Pancreas (tissue), 10 donors: ENCODE results near the gene PPP2R5E. TPM values are rescaled to one million over a fixed set of nuclear protein-coding genes. Genes with fewer than 3 reads are reported as not detected.
"Not testable (repeated sequence)": the region's sequence is repeated elsewhere in the genome, so short reads cannot be mapped to it uniquely, and the experiment has no call there.

Experiments used
- ATAC-seq, 4 donors: fragments of 200-7000 bp; cut with Tn5 transposase; one replicate each; pipeline versions ENCODE4 v1.8.0 to v1.9.1; 2020; ENCODE audit warnings: mild to moderate bottlenecking in 4 of 4, moderate library complexity in 4 of 4
- DNase-seq, 6 donors: peaks; one replicate each; pipeline ENCODE4 v3.0.0-alpha.2; 2020
- FAIRE-seq: peaks from 2 replicates; lab custom pipeline; 2012; peaks lifted over from hg19 to GRCh38; lab: Jason Lieb, UNC
- H3K27ac ChIP-seq, 4 donors: fragments of 200-600 bp; sonication (generic); 1 replicate in 3 of 4; 2 replicates in 1 of 4; pipeline versions ENCODE4 v1.5.0 to v1.8.0; 2020
- H3K27me3 ChIP-seq, 4 donors: fragments of 200-600 bp; one replicate each; pipeline ENCODE4 v1.8.0; 2021
- H3K36me3 ChIP-seq, 3 donors: fragments of 200-600 bp; sonication (generic) in 1 of 3; one replicate each; pipeline versions ENCODE4 v1.5.0 to v1.8.0; 2020 to 2021
- H3K4me1 ChIP-seq, 3 donors: fragments of 200-600 bp; one replicate each; pipeline ENCODE4 v1.8.0; 2021
- H3K4me3 ChIP-seq, 4 donors: fragments of 200-600 bp; sonication (generic) in 2 of 4; one replicate each; pipeline versions ENCODE4 v1.5.0 to v1.8.0; 2020 to 2021
- H3K9me3 ChIP-seq, 4 donors: fragments of 200-600 bp; one replicate each; pipeline ENCODE4 v1.8.0; 2021
- CTCF ChIP-seq, 4 donors: fragments of 200-600 bp; sonication (generic) in 3 of 4; IDR thresholded peaks; one replicate each; pipeline versions ENCODE4 v1.5.0 to v1.8.0; 2021; ENCODE audit warnings: antibody characterized with exemption in 4 of 4
- WGBS, 2 donors: extraction: QIAGEN DNeasy Blood & Tissue Kit; methylation state at CpG; one replicate each; pipeline ENCODE4 v1.1.7; 2013; 5-methylcytosine and 5-hydroxymethylcytosine counted together
- intact Hi-C, 3 donors: fragments of 100-400 bp; cut with DNase I; formaldehyde crosslinking; loops; one replicate each; pipeline versions ENCODE4 v1.11.1 to v1.14.2; 2022
- polyA plus RNA-seq, 2 donors: library from polyadenylated mRNA; stranded (reverse); fragments of 200-250 nt; gene quantifications; one replicate each; pipeline ENCODE4 v1.2.3, GENCODE V29; 2013
- total RNA-seq, 6 donors: library from RNA; stranded (reverse); fragmentation: NEBNext Ultra II Directional in 4 of 6; extraction: Animal tissue kit (Norgen Biotek cat#: 25700) in 4 of 6; gene quantifications; one replicate each; pipeline versions ENCODE4 v1.2.1 to v1.2.4, GENCODE V29; 2021 to 2023
- donor health status: healthy with polysubstance abuse.
- donor health status: DM: no; HTN: no; CAD: no; lungs with moderate emphysema.
- donor health status: DM: no; HTN: no; CAD: no.
- donor health status: control.
- donor health status: control.
- donor health status: Bipolar disorder and iron deficiency.
- donor health status: DM: yes; HTN: yes; CAD: no.
- donor health status: DM: no; HTN: no; CAD: no.
- donor health status: DM: no; HTN: no; CAD: no.
- donor health status: DM: yes; HTN: yes; CAD: no.

PPP2R5E gene
- total RNA-seq (10 to 100 TPM; 11.7 to 25.6 (median 16.2) TPM), polyA plus RNA-seq (1 to 10 TPM; 3.6 to 5.5 TPM)

GRCh38 chr14:63543000-63543825, at the start of gene PPP2R5E:
Gene PPP2R5E (minus strand): TSS chr14:63543377. CDS start chr14:63539685, 3,692 bp downstream.
- TF ChIP-seq CTCF (IDR thresholded peaks at IDR 0.05) = no peak
- H3K27ac ChIP-seq = peak within 1 kb of the TSS; percentile 80 to 94 (median 88)
- H3K4me1 ChIP-seq = peaks cover 0 to 11% (median 0%) of the 10 kb centered on the region in 3 donors
- H3K27me3 ChIP-seq = no peaks in the 10 kb centered on the region
- H3K9me3 ChIP-seq = no peaks in the 10 kb centered on the region
- DNase-seq = peak; percentile 93 to 99 (median 98)
- peak; percentile 92 for FAIRE-seq
- peaks cover 0 to 7% (median 0%) of the 10 kb centered on the region in 3 donors for H3K36me3 ChIP-seq
- peak within 1 kb of the TSS; percentile 91 to 98 (median 96) for H3K4me3 ChIP-seq
- intact Hi-C loops = loop anchor here in 1 of 3 donors (10.0 kb wide), 1 partner anchor 158 kb away; no protein-coding TSS in a partner anchor
- WGBS, 2 donors = 0% methylated on average over 46 to 78 of the region's 78 CpGs
- ATAC-seq = peak; percentile 96 to 98 (median 98)

- H3K27me3 ChIP-seq, H3K9me3 ChIP-seq, H3K4me1 ChIP-seq, H3K4me3 ChIP-seq, H3K27ac ChIP-seq, ATAC-seq, FAIRE-seq, DNase-seq, H3K36me3 ChIP-seq, intact Hi-C loops: not testable (repeated sequence)
- 73 to 75% methylated on average over 8 of the region's 8 CpGs for WGBS, 2 donors
These were observed 39.9 kb upstream of the PPP2R5E start for GRCh38 chr14:63583046-63583445.

DNA sequence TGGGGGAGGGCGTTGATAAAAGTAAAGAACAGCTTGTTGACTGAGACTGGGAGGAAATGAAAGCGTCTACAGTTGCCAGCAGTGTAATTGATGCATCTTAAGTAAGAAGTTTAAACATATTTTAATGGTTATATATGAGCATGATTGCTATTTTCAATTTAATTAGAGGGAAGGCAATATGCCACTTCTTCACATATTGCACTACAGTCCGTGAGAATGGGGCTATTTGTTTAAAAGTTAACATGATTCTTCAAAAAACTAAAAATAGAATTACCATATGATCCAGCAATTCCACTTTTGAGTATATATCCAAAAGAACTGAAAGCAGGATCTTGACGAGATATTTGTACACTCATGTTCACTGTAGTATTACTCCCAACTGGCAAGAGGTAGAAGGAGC, 38.3 kb upstream of the PPP2R5E start:
- WGBS, 2 donors = 43 to 47% methylated on average over 4 of the region's 4 CpGs
- intact Hi-C loops = no loop called here
- Histone ChIP-seq H3K36me3 (no peaks in the 10 kb centered on the region), H3K27ac (no peak overlapping the region), H3K4me3 (no peak overlapping the region), H3K4me1 (no peaks in the 10 kb centered on the region), H3K27me3 (no peaks in the 10 kb centered on the region), H3K9me3 (no peaks in the 10 kb centered on the region)
- DNase-seq (no peak), ATAC-seq (no peak), FAIRE-seq (no peak)
- no peak for TF ChIP-seq CTCF (IDR thresholded peaks at IDR 0.05)

DNA sequence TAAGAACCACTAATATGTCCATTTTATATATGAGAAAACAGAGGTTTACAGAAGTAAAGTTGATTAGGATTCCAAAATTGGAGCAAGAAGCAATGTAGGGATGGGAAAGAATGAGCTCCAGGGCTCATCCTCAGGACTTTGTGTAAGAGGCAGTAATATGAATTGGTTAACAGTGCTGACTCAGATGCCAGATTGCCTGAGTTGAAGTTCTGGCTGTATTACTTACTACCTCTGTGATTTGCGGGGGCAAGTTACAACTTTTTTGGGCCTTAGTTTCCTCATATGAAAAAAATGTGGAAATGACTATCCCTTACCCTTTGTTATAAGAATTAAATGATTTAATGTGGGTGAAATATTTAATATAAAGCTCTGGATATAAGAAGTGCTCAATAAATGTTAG, 35.1 kb upstream of the PPP2R5E start:
- TF ChIP-seq CTCF (IDR thresholded peaks at IDR 0.05) = no peak
- intact Hi-C loops = no loop called here
- no peaks in the 10 kb centered on the region for H3K36me3 ChIP-seq
- FAIRE-seq (no peak), DNase-seq (no peak), ATAC-seq (no peak)
- no peaks in the 10 kb centered on the region for H3K27me3 ChIP-seq
- H3K4me3 ChIP-seq = no peak overlapping the region
- H3K9me3 ChIP-seq = no peaks in the 10 kb centered on the region
- H3K27ac ChIP-seq = no peak overlapping the region
- no peaks in the 10 kb centered on the region for H3K4me1 ChIP-seq
- 98 to 100% methylated on average over 1 of the region's 1 CpG for WGBS, 2 donors

GRCh38 chr14:63573581-63573980, 30.4 kb upstream of the PPP2R5E start:
- Histone ChIP-seq H3K4me1 (no peaks in the 10 kb centered on the region), H3K27me3 (no peaks in the 10 kb centered on the region), H3K9me3 (no peaks in the 10 kb centered on the region), H3K4me3 (no peak overlapping the region), H3K27ac (no peak overlapping the region), H3K36me3 (no peaks in the 10 kb centered on the region)
- DNase-seq (no peak), ATAC-seq (no peak), FAIRE-seq (no peak)
- intact Hi-C loops = no loop called here
- 73 to 76% methylated on average over 4 of the region's 4 CpGs for WGBS, 2 donors
- TF ChIP-seq CTCF (IDR thresholded peaks at IDR 0.05) = no peak
